Chondrocyte (in vitro differentiated cells): Measurements from ENCODE around the gene DPP6. TPM values are rescaled to one million over a fixed set of nuclear protein-coding genes. Genes with fewer than 3 reads are reported as not detected.

ENCODE experiments used
- DNase-seq: peaks from one replicate; pipeline ENCODE4 v3.0.0; 2021; ENCODE audit warnings: mixed read lengths, low spot score
- H3K27ac Mint-ChIP-seq: one replicate; pipeline ENCODE4 v1.8.0; 2021; ENCODE audit warnings: mild to moderate bottlenecking, moderate library complexity, mixed read lengths; ENCODE audit not compliant: unreplicated experiment
- H3K27me3 Mint-ChIP-seq: 2 replicates; pipeline ENCODE4 v1.8.0; 2021; ENCODE audit warnings: low read depth, mixed read lengths
- H3K36me3 Mint-ChIP-seq: 2 replicates; pipeline ENCODE4 v1.8.0; 2021; ENCODE audit warnings: low read depth, mixed read lengths
- H3K4me1 Mint-ChIP-seq: 2 replicates; pipeline ENCODE4 v1.8.0; 2021; ENCODE audit warnings: low read depth, mild to moderate bottlenecking, mixed read lengths
- H3K4me3 Mint-ChIP-seq: one replicate; pipeline ENCODE4 v1.8.0; 2021; ENCODE audit warnings: mild to moderate bottlenecking, moderate library complexity, mixed read lengths; ENCODE audit not compliant: unreplicated experiment
- H3K9me3 Mint-ChIP-seq: 2 replicates; pipeline ENCODE4 v1.8.0; 2021; ENCODE audit warnings: low read depth, mixed read lengths
- CTCF ChIP-seq: fragments of 200-600 bp; sonication (generic); IDR thresholded peaks from 2 replicates; pipeline ENCODE4 v1.5.0; 2021; ENCODE audit warnings: antibody characterized with exemption, mild to moderate bottlenecking, moderate library complexity
- total RNA-seq: library from RNA; stranded (reverse); gene quantifications from 3 replicates; pipeline ENCODE4 v1.2.1, GENCODE V29; 2021

DPP6 gene
- total RNA-seq, 1 donor from 2014 or later, result not detected

- Mint-ChIP-seq H3K27me3 (no peaks in the 10 kb centered on the region), H3K9me3 (peaks cover 45% of the 10 kb centered on the region), H3K36me3 (no peaks in the 10 kb centered on the region), H3K4me3 (no peak overlapping the region), H3K4me1 (no peaks in the 10 kb centered on the region), H3K27ac (no peak overlapping the region)
- DNase-seq, result no peak
- TF ChIP-seq CTCF, result no peak
Observed at GRCh38 chr7:154416714-154417113, 364.5 kb downstream of the DPP6 start.

- peaks cover 54% of the 10 kb centered on the region for H3K9me3 Mint-ChIP-seq
- H3K27me3 Mint-ChIP-seq, result no peaks in the 10 kb centered on the region
Observed at GRCh38 chr7:154419344-154419743, 367.1 kb downstream of the DPP6 start.

GRCh38 chr7:154423231-154423630 is 371.0 kb downstream of the DPP6 start:
- Mint-ChIP-seq H3K27me3 (no peaks in the 10 kb centered on the region), H3K27ac (no peak overlapping the region), H3K9me3 (peaks cover 54% of the 10 kb centered on the region), H3K4me1 (no peaks in the 10 kb centered on the region), H3K4me3 (no peak overlapping the region), H3K36me3 (no peaks in the 10 kb centered on the region)
- no peak for DNase-seq
- TF ChIP-seq CTCF, result no peak

More at GRCh38 chr7:154419344-154419743, 367.1 kb downstream of the DPP6 start:
- Mint-ChIP-seq H3K36me3 (no peaks in the 10 kb centered on the region), H3K27ac (no peak overlapping the region), H3K4me1 (no peaks in the 10 kb centered on the region), H3K4me3 (no peak overlapping the region)
- DNase-seq, result no peak
- TF ChIP-seq CTCF, result no peak

- H3K27me3 Mint-ChIP-seq, result no peaks in the 10 kb centered on the region
- H3K9me3 Mint-ChIP-seq, result peaks cover 59% of the 10 kb centered on the region
- no peaks in the 10 kb centered on the region for H3K4me1 Mint-ChIP-seq
- H3K36me3 Mint-ChIP-seq, result no peaks in the 10 kb centered on the region
- no peak for TF ChIP-seq CTCF
- H3K27ac Mint-ChIP-seq, result no peak overlapping the region
- no peak for DNase-seq
- H3K4me3 Mint-ChIP-seq, result no peak overlapping the region
Observed at GRCh38 chr7:154424350-154424749, 372.2 kb downstream of the DPP6 start.

GRCh38 chr7:154425271-154425670 is 373.1 kb downstream of the DPP6 start:
- no peak for TF ChIP-seq CTCF
- H3K4me3 Mint-ChIP-seq, result no peak overlapping the region
- DNase-seq, result no peak
- H3K9me3 Mint-ChIP-seq, result peaks cover 60% of the 10 kb centered on the region
- H3K27ac Mint-ChIP-seq, result no peak overlapping the region
- H3K27me3 Mint-ChIP-seq, result no peaks in the 10 kb centered on the region
- H3K4me1 Mint-ChIP-seq, result no peaks in the 10 kb centered on the region
- H3K36me3 Mint-ChIP-seq, result no peaks in the 10 kb centered on the region
